Mesendoderm (in vitro differentiated cells): Measurements from ENCODE around the gene RCSD1.

Source experiments
- DNase-seq: peaks from one replicate; pipeline ENCODE4 v3.0.0; 2013
- H2AK5ac ChIP-seq: 2 replicates; pipeline ENCODE4 v1.6.1; 2013; ENCODE audit warnings: low read length, inconsistent platforms
- H2BK120ac ChIP-seq: 2 replicates; pipeline ENCODE4 v1.6.1; 2013; ENCODE audit warnings: low read depth, mild to moderate bottlenecking, low read length, moderate library complexity, mixed read lengths
- H2BK15ac ChIP-seq: replicated peaks from 2 replicates; pipeline ENCODE4 v1.6.1; 2013; ENCODE audit warnings: low read depth, mild to moderate bottlenecking, moderate library complexity
- H2BK5ac ChIP-seq: 2 replicates; pipeline ENCODE4 v1.6.1; 2013; ENCODE audit warnings: low read length, inconsistent platforms
- H3K18ac ChIP-seq: 2 replicates; pipeline ENCODE4 v1.6.1; 2013; ENCODE audit warnings: mild to moderate bottlenecking, low read length, mixed read lengths
- H3K23ac ChIP-seq: one replicate; pipeline ENCODE4 v1.6.1; 2013; ENCODE audit warnings: low read length
- H3K27ac ChIP-seq: 2 replicates; pipeline ENCODE4 v1.5.1; 2013; ENCODE audit warnings: low read depth, mild to moderate bottlenecking, inconsistent platforms, low read length, moderate library complexity
- H3K27me3 ChIP-seq: 2 replicates; pipeline ENCODE4 v1.6.1; 2013; ENCODE audit warnings: low read length, control low read depth, mild to moderate bottlenecking, inconsistent platforms; ENCODE audit not compliant: insufficient read depth, poor library complexity
- H3K36me3 ChIP-seq: 2 replicates; pipeline ENCODE4 v1.6.1; 2013; ENCODE audit warnings: low read length, inconsistent platforms; ENCODE audit not compliant: control insufficient read depth, insufficient read depth
- H3K4ac ChIP-seq: one replicate; pipeline ENCODE4 v1.6.1; 2013; ENCODE audit warnings: low read depth, mild to moderate bottlenecking, low read length, moderate library complexity
- H3K4me1 ChIP-seq: 2 replicates; pipeline ENCODE4 v1.6.1; 2013; ENCODE audit warnings: low read depth, low read length, inconsistent platforms; ENCODE audit not compliant: control insufficient read depth
- H3K4me2 ChIP-seq: 2 replicates; pipeline ENCODE4 v1.6.1; 2013; ENCODE audit warnings: low read length
- H3K4me3 ChIP-seq: 2 replicates; pipeline ENCODE4 v1.5.1; 2013; ENCODE audit warnings: mild to moderate bottlenecking, low read length
- H3K56ac ChIP-seq: one replicate; pipeline ENCODE4 v1.6.1; 2013; ENCODE audit warnings: low read length
- H3K79me1 ChIP-seq: 2 replicates; pipeline ENCODE4 v1.6.1; 2013; ENCODE audit warnings: low read length, inconsistent platforms
- H3K79me2 ChIP-seq: 2 replicates; pipeline ENCODE4 v1.6.1; 2013; ENCODE audit warnings: mild to moderate bottlenecking, low read length; ENCODE audit not compliant: control insufficient read depth, insufficient read depth
- H3K9ac ChIP-seq: 2 replicates; pipeline ENCODE4 v1.6.1; 2013; ENCODE audit warnings: low read length, inconsistent platforms
- H4K5ac ChIP-seq: one replicate; pipeline ENCODE4 v1.6.1; 2013; ENCODE audit warnings: low read length
- H4K8ac ChIP-seq: one replicate; pipeline ENCODE4 v1.6.1; 2013; ENCODE audit warnings: low read depth, mild to moderate bottlenecking, control low read depth, low read length, moderate library complexity
- WGBS: extraction: QIAGEN DNeasy Blood & Tissue Kit; methylation state at CpG from one replicate; pipeline ENCODE4 v1.1.7; 2013; ENCODE audit warnings: low lambda C conversion rate, missing lambda C conversion rate; ENCODE audit not compliant: insufficient coverage; ENCODE audit errors: extremely low coverage; 5-methylcytosine and 5-hydroxymethylcytosine counted together

RCSD1 gene

DNA sequence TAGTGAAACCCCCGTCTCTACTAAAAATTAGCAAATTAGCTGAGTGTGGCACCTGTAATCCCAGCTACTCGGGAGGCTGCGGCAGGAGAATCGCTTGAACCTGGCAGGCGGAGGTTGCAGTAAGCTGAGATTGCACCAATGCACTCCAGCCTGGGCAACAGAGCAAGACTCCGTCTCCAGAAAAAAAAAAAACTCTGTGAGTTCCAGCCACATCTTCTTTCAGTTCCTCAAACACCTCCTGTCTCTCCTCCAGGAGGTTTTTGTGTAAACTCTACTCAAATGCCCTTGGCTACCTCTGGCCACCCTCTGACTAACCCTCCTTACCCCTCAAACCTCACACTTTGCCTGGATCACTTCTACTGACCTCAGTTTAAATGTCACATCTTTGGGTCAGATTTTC, 38.1 kb downstream of the RCSD1 start:
- Histone ChIP-seq H3K4ac (no peak overlapping the region), H2BK15ac (no peak overlapping the region), H3K79me2 (no peaks in the 10 kb centered on the region), H2BK120ac (no peak overlapping the region), H3K27me3 (no peaks in the 10 kb centered on the region), H3K27ac (no peak overlapping the region), H2BK5ac (no peak overlapping the region), H3K4me3 (no peak overlapping the region), H3K9ac (no peak overlapping the region), H3K79me1 (no peaks in the 10 kb centered on the region), H2AK5ac (no peak overlapping the region), H3K23ac (no peak overlapping the region), H3K36me3 (no peaks in the 10 kb centered on the region), H4K8ac (no peak overlapping the region), H3K4me2 (no peak overlapping the region), H3K4me1 (peaks cover 4% of the 10 kb centered on the region), H3K18ac (no peak overlapping the region), H4K5ac (no peak overlapping the region), H3K56ac (no peak overlapping the region)
- no CpG with 5 or more reads among the region's 6 CpGs for whole genome bisulfite sequencing
- DNase-seq = no peak

GRCh38 chr1:167669209-167670124, 39.4 kb downstream of the RCSD1 start:
- Histone ChIP-seq H2BK5ac (no peak overlapping the region), H2AK5ac (no peak overlapping the region), H3K36me3 (no peaks in the 10 kb centered on the region), H3K9ac (no peak overlapping the region), H3K79me2 (no peaks in the 10 kb centered on the region), H4K5ac (no peak overlapping the region), H3K27me3 (no peaks in the 10 kb centered on the region), H2BK15ac (no peak overlapping the region), H3K27ac (no peak overlapping the region), H4K8ac (no peak overlapping the region), H3K18ac (no peak overlapping the region), H2BK120ac (no peak overlapping the region), H3K4me3 (no peak overlapping the region), H3K23ac (no peak overlapping the region), H3K4me1 (peaks cover 4% of the 10 kb centered on the region), H3K4me2 (no peak overlapping the region), H3K79me1 (no peaks in the 10 kb centered on the region), H3K56ac (no peak overlapping the region), H3K4ac (no peak overlapping the region)
- no CpG with 5 or more reads among the region's 6 CpGs for WGBS
- DNase-seq = peak; percentile 42

DNA sequence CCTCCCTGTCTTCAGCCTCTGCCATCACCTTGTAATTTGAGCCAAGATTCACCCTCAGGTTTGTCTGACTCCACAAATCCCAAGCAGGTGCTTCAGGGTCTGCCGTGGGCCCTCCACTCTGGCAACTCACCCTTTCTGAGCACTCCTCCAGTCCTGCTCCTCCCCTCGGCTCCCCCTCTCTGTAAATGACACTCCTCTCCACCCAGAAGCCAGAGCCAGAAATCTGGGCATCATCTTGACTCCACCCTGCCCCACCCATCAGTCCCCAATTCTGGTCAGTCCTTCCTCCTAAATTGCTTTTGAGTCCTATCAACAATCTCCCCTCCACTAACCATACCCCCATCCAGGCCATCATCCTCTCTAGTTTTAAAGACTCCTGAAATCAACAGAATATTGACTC, 40.5 kb downstream of the RCSD1 start:
- Histone ChIP-seq H2BK5ac (no peak overlapping the region), H2BK15ac (no peak overlapping the region), H3K4me1 (peaks cover 4% of the 10 kb centered on the region), H3K4me3 (no peak overlapping the region), H2AK5ac (no peak overlapping the region), H3K27me3 (no peaks in the 10 kb centered on the region), H3K56ac (no peak overlapping the region), H3K79me2 (no peaks in the 10 kb centered on the region), H3K4me2 (no peak overlapping the region), H4K5ac (no peak overlapping the region), H3K23ac (no peak overlapping the region), H3K79me1 (no peaks in the 10 kb centered on the region), H3K36me3 (no peaks in the 10 kb centered on the region), H4K8ac (no peak overlapping the region), H3K27ac (no peak overlapping the region), H2BK120ac (no peak overlapping the region), H3K18ac (no peak overlapping the region), H3K4ac (no peak overlapping the region), H3K9ac (no peak overlapping the region)
- WGBS = no CpG with 5 or more reads among the region's 2 CpGs
- DNase-seq = no peak

DNA sequence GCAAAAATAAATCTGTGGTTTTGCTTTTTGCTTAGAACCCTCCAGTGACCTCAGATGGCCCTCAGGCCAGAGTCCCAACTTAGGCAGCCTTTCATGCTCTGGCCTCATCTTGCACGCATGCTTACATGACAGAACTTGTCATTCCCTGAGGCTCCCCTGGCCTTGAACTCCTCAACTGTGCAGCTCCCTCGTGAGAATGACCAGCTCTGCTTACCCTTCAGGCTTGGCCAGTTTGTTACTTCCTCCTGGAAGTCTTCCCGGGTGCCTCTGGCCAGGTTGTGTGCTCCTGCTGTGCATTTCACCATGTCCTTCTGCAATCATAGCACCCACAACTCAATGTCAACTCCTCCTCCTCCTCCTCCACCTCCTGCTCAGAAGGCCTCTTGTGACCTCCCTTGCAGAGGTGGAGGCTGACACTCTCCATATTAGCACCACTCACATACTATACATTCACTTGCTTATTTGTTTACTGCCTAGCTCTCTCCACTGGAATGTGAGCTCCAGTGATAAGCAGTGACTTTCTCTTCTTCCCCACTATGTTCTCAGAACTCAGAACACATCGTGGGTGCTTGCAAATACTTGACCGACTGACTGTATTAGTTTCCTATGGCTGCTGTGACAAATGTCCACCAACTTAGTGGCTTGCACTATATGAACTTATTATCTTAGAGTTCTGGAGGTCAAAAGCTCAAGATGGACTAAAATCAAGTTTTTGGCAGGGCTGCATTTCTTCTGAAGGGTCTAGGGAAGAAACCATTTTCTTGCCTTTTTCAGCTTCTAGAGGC, 41.9 kb downstream of the RCSD1 start:
- H3K27ac ChIP-seq = no peak overlapping the region
- no peak overlapping the region for H2AK5ac ChIP-seq
- DNase-seq = no peak
- H3K4me3 ChIP-seq = no peak overlapping the region
- no peak overlapping the region for H2BK5ac ChIP-seq
- no peak overlapping the region for H3K4me2 ChIP-seq
- WGBS = no CpG with 5 or more reads among the region's 5 CpGs
- no peak overlapping the region for H2BK120ac ChIP-seq
- peaks cover 10% of the 10 kb centered on the region for H3K4me1 ChIP-seq
- no peak overlapping the region for H4K5ac ChIP-seq
- no peak overlapping the region for H4K8ac ChIP-seq
- H2BK15ac ChIP-seq = no peak overlapping the region
- no peak overlapping the region for H3K18ac ChIP-seq
- H3K9ac ChIP-seq = no peak overlapping the region
- H3K23ac ChIP-seq = no peak overlapping the region
- no peak overlapping the region for H3K56ac ChIP-seq
- H3K4ac ChIP-seq = no peak overlapping the region
- H3K79me2 ChIP-seq = no peaks in the 10 kb centered on the region
- no peaks in the 10 kb centered on the region for H3K79me1 ChIP-seq
- H3K27me3 ChIP-seq = no peaks in the 10 kb centered on the region
- H3K36me3 ChIP-seq = no peaks in the 10 kb centered on the region

- Histone ChIP-seq H3K36me3 (no peaks in the 10 kb centered on the region), H2AK5ac (no peak overlapping the region), H2BK5ac (no peak overlapping the region), H3K27ac (no peak overlapping the region), H4K5ac (no peak overlapping the region), H3K4me2 (no peak overlapping the region), H3K4me3 (no peak overlapping the region), H3K79me1 (no peaks in the 10 kb centered on the region), H3K23ac (no peak overlapping the region), H4K8ac (no peak overlapping the region), H3K9ac (no peak overlapping the region), H2BK15ac (no peak overlapping the region), H3K27me3 (no peaks in the 10 kb centered on the region), H2BK120ac (no peak overlapping the region), H3K18ac (no peak overlapping the region), H3K4ac (no peak overlapping the region), H3K4me1 (peaks cover 11% of the 10 kb centered on the region), H3K56ac (no peak overlapping the region), H3K79me2 (no peaks in the 10 kb centered on the region)
- no peak for DNase-seq
- WGBS = no CpG with 5 or more reads among the region's 4 CpGs
Measured at GRCh38 chr1:167672831-167673230, 42.8 kb downstream of the RCSD1 start.
